Neuron (in vitro differentiated cells): ENCODE data around the gene HIGD1C.
"Not testable (repeated sequence)": the region's sequence is repeated elsewhere in the genome, so short reads cannot be mapped to it uniquely, and the experiment has no call there.

ENCODE experiments used
- H2AFZ ChIP-seq: one replicate; pipeline ENCODE4 v1.6.1; 2013; ENCODE audit warnings: low read depth, mild to moderate bottlenecking, inconsistent platforms, low read length, moderate library complexity
- H3K27me3 ChIP-seq: one replicate; pipeline ENCODE4 v1.6.1; 2013; ENCODE audit warnings: low read length; ENCODE audit not compliant: insufficient read depth
- H3K36me3 ChIP-seq: one replicate; pipeline ENCODE4 v1.6.1; 2013; ENCODE audit warnings: low read length; ENCODE audit not compliant: insufficient read depth
- H3K4me1 ChIP-seq: one replicate; pipeline ENCODE4 v1.6.1; 2013; ENCODE audit warnings: low read length; ENCODE audit not compliant: insufficient read depth
- H3K4me3 ChIP-seq: 2 replicates; pipeline ENCODE4 v1.5.1; 2013; ENCODE audit warnings: mild to moderate bottlenecking, low read length, moderate library complexity
- H3K9me3 ChIP-seq: one replicate; pipeline ENCODE4 v1.6.1; 2013; ENCODE audit warnings: low read length

HIGD1C gene

GRCh38 chr12:50952510-50952909, at the start of gene HIGD1C:
Gene HIGD1C, plus strand, starts transcription at chr12:50952544. Its CDS starts 1,455 bp downstream, at chr12:50953999.
- no peak within 1 kb of the TSS for H3K4me3 ChIP-seq
- no peaks in the 10 kb centered on the region for H3K36me3 ChIP-seq
- no peaks in the 10 kb centered on the region for H3K27me3 ChIP-seq
- H3K4me1 ChIP-seq = no peaks in the 10 kb centered on the region
- no peak within 1 kb of the TSS for H2AFZ ChIP-seq
- peaks cover 2% of the 10 kb centered on the region for H3K9me3 ChIP-seq

GRCh38 chr12:50908479-50908878, 43.9 kb upstream of the HIGD1C start:
- H2AFZ ChIP-seq, H3K36me3 ChIP-seq, H3K4me3 ChIP-seq, H3K4me1 ChIP-seq, H3K27me3 ChIP-seq, H3K9me3 ChIP-seq: not testable (repeated sequence)

- not testable (repeated sequence) for H3K4me1 ChIP-seq, H3K36me3 ChIP-seq, H3K4me3 ChIP-seq, H2AFZ ChIP-seq, H3K27me3 ChIP-seq
- H3K9me3 ChIP-seq = peaks cover 15% of the 10 kb centered on the region
Measured at GRCh38 chr12:50912361-50912760, 40.0 kb upstream of the HIGD1C start.

- no peaks in the 10 kb centered on the region for H3K36me3 ChIP-seq
- H3K27me3 ChIP-seq = no peaks in the 10 kb centered on the region
- H3K4me3 ChIP-seq = no peak overlapping the region
- H3K9me3 ChIP-seq = peaks cover 17% of the 10 kb centered on the region
- no peak overlapping the region for H2AFZ ChIP-seq
- no peaks in the 10 kb centered on the region for H3K4me1 ChIP-seq
Measured at GRCh38 chr12:50913224-50913623, 39.1 kb upstream of the HIGD1C start.

GRCh38 chr12:50914872-50915484, 37.4 kb upstream of the HIGD1C start:
- H3K36me3 ChIP-seq = no peaks in the 10 kb centered on the region
- no peaks in the 10 kb centered on the region for H3K4me1 ChIP-seq
- H2AFZ ChIP-seq = no peak overlapping the region
- peaks cover 17% of the 10 kb centered on the region for H3K9me3 ChIP-seq
- no peak overlapping the region for H3K4me3 ChIP-seq
- no peaks in the 10 kb centered on the region for H3K27me3 ChIP-seq

GRCh38 chr12:50916292-50916691, 36.1 kb upstream of the HIGD1C start:
- H3K36me3 ChIP-seq = no peaks in the 10 kb centered on the region
- H2AFZ ChIP-seq = no peak overlapping the region
- H3K27me3 ChIP-seq = no peaks in the 10 kb centered on the region
- peaks cover 17% of the 10 kb centered on the region for H3K9me3 ChIP-seq
- no peak overlapping the region for H3K4me3 ChIP-seq
- no peaks in the 10 kb centered on the region for H3K4me1 ChIP-seq

- no peak overlapping the region for H2AFZ ChIP-seq
- no peak overlapping the region for H3K4me3 ChIP-seq
- peaks cover 12% of the 10 kb centered on the region for H3K4me1 ChIP-seq
- H3K36me3 ChIP-seq = no peaks in the 10 kb centered on the region
- peaks cover 10% of the 10 kb centered on the region for H3K9me3 ChIP-seq
- no peaks in the 10 kb centered on the region for H3K27me3 ChIP-seq
Measured at GRCh38 chr12:50918584-50919316, 33.6 kb upstream of the HIGD1C start.

- Histone ChIP-seq H3K36me3 (no peaks in the 10 kb centered on the region), H3K27me3 (no peaks in the 10 kb centered on the region), H3K4me3 (no peak overlapping the region), H3K4me1 (peaks cover 27% of the 10 kb centered on the region), H3K9me3 (peaks cover 2% of the 10 kb centered on the region), H2AFZ (no peak overlapping the region)
Measured at GRCh38 chr12:50922820-50923219, 29.5 kb upstream of the HIGD1C start.

GRCh38 chr12:50923361-50924130, 28.8 kb upstream of the HIGD1C start:
- no peaks in the 10 kb centered on the region for H3K9me3 ChIP-seq
- H3K4me1 ChIP-seq = peaks cover 33% of the 10 kb centered on the region
- H3K36me3 ChIP-seq = no peaks in the 10 kb centered on the region
- H2AFZ ChIP-seq = peak overlapping the region; percentile 57
- peak overlapping the region; percentile 56 for H3K4me3 ChIP-seq
- no peaks in the 10 kb centered on the region for H3K27me3 ChIP-seq

GRCh38 chr12:50924131-50924438, 28.3 kb upstream of the HIGD1C start:
- Histone ChIP-seq H3K9me3 (no peaks in the 10 kb centered on the region), H3K36me3 (no peaks in the 10 kb centered on the region), H2AFZ (peak overlapping the region; percentile 57), H3K4me1 (peaks cover 33% of the 10 kb centered on the region), H3K4me3 (peak overlapping the region; percentile 56), H3K27me3 (no peaks in the 10 kb centered on the region)

- no peaks in the 10 kb centered on the region for H3K9me3 ChIP-seq
- peak overlapping the region; percentile 70 for H2AFZ ChIP-seq
- no peaks in the 10 kb centered on the region for H3K36me3 ChIP-seq
- H3K27me3 ChIP-seq = no peaks in the 10 kb centered on the region
- H3K4me3 ChIP-seq = peak overlapping the region; percentile 56
- peaks cover 33% of the 10 kb centered on the region for H3K4me1 ChIP-seq
Measured at GRCh38 chr12:50924439-50925341, 27.7 kb upstream of the HIGD1C start.

GRCh38 chr12:50925342-50925651, 27.0 kb upstream of the HIGD1C start:
- Histone ChIP-seq H2AFZ (peak overlapping the region; percentile 70), H3K9me3 (no peaks in the 10 kb centered on the region), H3K27me3 (no peaks in the 10 kb centered on the region), H3K4me3 (no peak overlapping the region), H3K4me1 (peaks cover 33% of the 10 kb centered on the region), H3K36me3 (no peaks in the 10 kb centered on the region)

GRCh38 chr12:50925920-50926319, 26.4 kb upstream of the HIGD1C start:
- H3K4me3 ChIP-seq = no peak overlapping the region

More at GRCh38 chr12:50925920-50926319, 26.4 kb upstream of the HIGD1C start:
- Histone ChIP-seq H2AFZ (no peak overlapping the region), H3K4me1 (peaks cover 33% of the 10 kb centered on the region), H3K36me3 (no peaks in the 10 kb centered on the region), H3K9me3 (no peaks in the 10 kb centered on the region), H3K27me3 (no peaks in the 10 kb centered on the region)
